D341Med (cell line): ENCODE results near the gene ERGIC3.

Source experiments
- DNase-seq: peaks from one replicate; pipeline ENCODE4 v3.0.0; 2012; ENCODE audit warnings: low spot score

The ERGIC3 gene

DNA sequence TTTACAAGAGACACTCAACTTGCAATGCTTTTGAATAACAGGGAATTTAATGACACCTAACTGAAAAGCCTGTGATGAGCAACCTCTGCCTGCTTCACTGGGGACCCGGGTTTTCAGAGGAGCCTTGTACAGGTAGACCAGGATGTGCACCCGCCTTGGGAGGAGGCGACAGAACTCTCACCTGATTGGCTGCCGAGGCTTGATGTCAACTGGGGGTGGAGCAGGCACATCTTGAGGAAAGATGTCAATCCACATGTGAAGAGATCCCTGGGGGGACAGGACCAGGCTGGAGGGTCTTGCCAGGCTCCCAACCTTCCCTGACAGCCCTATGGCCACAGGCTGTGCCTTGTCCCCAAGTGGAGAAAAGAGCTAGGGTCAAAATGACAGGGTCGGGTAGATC lies 19.8 kb downstream of the ERGIC3 start:
- DNase-seq: peak; percentile 30

DNA sequence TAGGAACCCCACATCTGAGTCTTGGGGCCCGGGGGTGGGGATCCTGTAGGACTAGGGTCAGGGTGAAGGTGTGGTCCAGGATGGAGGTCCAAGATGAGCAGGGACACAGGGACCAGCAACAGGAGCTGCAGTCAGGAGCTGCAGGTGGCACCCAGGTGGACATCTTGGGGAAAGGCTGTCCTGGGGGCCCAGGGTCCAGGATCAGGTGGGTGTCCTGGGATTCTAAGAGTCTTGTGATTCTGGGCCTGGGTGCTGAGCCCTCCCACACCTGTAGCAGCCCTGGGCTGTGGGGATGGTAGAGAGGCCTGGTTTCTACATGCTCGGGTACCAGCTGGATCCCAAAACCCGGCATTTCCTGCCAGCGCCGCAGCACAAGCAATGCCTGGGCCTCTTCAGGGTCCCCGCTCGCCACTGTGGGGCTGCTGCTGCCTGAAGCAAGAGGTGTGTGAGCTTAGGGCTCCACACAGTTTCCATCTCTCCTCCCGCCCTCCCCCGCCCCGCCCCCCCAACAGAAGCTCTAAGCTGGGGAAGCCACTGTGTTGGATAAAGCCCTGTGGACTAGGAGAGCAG lies 20.7 kb downstream of the ERGIC3 start:
- peak; percentile 20 for DNase-seq

DNA sequence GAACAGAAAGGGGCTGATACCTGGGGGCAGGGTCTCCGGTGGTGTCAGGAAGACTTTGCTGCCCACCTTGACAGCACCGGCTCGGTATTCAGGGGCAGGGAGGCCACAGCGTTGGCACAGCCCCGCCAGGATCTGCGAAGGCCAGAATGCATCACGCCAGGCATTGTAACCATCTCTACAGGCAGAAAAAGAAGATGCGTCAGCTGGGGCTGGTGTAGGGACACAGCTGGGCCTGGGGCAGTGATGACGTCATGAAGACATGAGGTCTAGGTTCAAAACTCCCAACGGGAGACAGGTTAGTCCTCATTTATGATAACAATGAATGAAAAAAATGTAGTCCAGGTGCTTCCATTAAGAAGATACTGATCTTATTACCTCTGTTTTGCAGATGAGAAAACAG lies 22.0 kb downstream of the ERGIC3 start:
- DNase-seq: peak; percentile 28

- peak; percentile 18 for DNase-seq
Observed at GRCh38 chr20:35564905-35565304, 23.0 kb downstream of the ERGIC3 start.

- DNase-seq: peak; percentile 55
Observed at GRCh38 chr20:35568645-35569044, 26.8 kb downstream of the ERGIC3 start.

DNA sequence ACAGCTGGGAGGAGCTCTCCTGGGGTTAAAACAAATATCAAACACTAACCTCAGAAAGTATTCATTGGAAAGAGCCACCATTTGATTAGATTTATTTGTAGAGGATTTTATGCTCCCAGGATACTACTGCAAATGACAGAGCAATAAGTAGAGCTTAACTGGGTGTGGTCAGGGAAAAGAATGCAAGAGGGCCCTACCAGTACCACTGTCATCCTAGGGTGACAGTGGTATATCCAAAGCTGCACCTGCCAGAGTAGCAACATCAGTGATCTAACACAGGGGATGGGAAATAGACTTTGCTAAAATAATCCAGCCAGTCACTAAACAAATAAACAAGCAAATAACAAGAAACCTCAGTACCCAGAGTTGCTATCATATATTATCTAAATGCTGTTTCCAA lies 29.7 kb downstream of the ERGIC3 start:
- DNase-seq: no peak

DNA sequence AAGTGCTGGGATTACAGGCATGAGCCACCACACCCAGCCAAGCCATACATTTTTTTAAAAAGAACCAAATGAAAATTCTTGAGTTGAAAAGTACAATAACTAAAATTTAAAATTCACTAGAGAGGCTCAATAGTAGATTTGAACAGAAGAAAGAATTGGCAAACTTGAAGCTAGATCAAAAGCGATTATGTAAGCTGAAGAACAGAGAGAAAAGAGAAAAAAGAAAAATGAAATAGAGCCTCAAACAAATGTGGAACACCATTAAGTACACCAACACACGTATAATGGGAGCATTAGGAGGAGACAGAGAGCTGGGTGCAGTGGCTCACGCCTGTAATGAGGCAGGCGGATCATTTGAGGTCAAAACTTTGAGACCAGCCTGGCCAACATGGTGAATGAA lies 31.0 kb downstream of the ERGIC3 start:
- no peak for DNase-seq

- DNase-seq: no peak
Observed at GRCh38 chr20:35575958-35576357, 34.1 kb downstream of the ERGIC3 start.

DNA sequence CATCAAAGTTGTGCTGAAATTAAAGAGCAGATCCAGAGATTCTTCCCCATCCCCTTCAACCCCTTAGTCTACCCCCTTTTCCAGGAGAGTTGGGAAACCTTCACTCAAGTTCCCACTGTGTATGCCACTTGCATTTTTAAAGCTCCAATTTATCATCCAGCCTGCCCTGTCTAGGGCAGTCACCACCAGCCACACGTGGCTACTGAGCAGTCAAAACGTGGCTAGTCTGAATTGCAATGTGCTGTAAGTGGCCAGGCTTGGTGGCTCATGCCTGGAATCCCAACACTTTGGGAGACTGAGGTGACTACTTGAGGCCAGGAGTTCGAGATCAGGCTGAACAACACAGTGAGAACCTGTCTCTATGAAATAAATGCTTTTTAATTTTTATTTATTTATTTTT lies 34.9 kb downstream of the ERGIC3 start:
- DNase-seq: no peak

GRCh38 chr20:35578469-35578868 lies 36.6 kb downstream of the ERGIC3 start:
- no peak for DNase-seq

- no peak for DNase-seq
Observed at GRCh38 chr20:35579196-35579595, 37.3 kb downstream of the ERGIC3 start.

GRCh38 chr20:35582131-35582530 lies 40.3 kb downstream of the ERGIC3 start:
- no peak for DNase-seq

DNA sequence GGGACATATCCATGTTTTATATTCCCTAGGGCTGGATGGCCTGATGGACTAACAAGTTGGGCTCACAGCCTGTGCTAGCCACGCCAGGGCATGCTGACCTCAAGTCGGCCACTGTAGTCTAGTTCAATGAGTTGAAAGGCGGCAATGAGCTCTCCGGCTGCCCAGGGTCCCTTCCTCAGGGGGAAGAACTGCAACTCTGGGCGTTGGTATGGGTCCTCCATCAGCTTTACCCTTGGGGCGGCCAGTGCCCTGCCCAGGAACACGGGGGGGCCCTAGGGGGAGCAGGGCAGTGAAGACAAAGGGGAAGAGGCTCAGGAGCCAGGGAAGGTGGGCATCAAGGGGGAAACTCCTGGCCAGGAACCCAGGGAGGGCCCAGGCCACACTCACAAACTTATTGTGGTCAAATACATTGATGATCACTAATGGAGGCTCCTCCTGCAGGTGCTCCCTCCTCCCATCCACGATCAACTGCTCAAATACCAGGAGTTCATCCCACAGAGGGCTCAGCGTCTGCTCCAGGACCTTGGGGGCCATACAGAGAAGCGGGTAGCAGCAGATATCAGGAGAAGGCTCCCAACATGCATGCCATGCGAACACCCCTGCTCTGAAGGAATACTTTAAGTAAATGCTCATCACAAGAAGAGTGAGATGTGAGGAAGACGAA lies 41.0 kb downstream of the ERGIC3 start:
- no peak for DNase-seq

- peak; percentile 29 for DNase-seq
Observed at GRCh38 chr20:35583636-35584560, 42.0 kb downstream of the ERGIC3 start.

GRCh38 chr20:35586751-35587425 lies 45.0 kb downstream of the ERGIC3 start:
- no peak for DNase-seq

DNA sequence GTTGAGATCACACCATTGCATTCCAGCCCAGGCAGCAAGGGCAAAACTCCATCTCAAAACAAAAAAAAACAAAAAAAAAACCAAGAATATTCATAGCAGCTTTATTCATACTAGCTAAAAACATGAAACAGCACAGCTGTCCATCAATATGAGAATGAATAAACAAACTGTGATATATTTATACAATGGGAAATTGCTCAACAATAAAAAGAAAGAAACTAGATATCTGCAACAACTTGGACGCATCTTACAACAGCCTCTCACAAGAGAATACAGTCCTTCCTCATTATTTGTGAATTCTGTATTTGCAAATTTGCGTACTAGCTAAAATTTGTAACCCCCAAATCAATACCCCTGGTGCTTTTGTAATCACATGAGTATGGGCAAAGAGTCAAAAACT lies 45.6 kb downstream of the ERGIC3 start:
- no peak for DNase-seq

DNA sequence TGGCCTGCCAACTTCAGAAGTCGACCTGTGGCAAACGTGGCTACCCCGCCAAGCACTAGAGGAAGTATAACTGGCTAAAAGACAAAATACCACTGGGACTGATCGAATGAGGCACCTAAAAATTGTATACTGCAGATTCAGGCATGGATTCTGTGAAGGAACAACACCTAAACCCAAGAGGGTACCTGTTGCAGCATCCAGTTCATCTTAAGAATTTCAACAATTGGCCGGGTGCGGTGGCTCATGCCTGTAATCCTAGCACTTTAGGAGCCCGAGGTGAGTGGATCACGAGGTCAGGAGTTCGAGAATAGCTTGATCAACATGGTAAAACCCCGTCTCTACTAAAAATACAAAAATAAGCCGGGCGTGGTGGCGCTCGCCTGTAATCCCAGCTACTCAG lies 46.5 kb downstream of the ERGIC3 start:
- no peak for DNase-seq

- DNase-seq: peak; percentile 32
Observed at GRCh38 chr20:35592339-35592974, 50.6 kb downstream of the ERGIC3 start.

DNA sequence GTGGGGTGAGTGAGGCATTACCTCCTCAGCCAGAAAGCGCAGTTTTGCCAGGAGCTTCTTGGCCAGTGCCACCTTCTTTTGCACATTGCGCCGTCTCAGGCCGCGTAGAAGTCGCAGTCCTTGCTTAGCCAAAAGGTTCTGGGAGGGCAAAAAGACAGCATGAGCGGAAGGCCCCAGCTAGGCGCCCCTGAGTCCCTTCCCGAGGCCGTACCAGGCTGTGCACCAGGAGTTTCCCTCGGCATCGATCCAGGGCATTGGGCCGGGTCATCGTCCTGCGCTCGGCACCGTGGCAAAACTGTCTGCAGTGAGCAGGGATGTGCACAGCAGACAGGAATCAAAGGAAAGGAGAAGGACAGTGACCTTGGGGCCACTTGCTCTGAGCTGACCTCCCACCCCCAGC lies 53.6 kb downstream of the ERGIC3 start:
- DNase-seq: peak; percentile 29

DNA sequence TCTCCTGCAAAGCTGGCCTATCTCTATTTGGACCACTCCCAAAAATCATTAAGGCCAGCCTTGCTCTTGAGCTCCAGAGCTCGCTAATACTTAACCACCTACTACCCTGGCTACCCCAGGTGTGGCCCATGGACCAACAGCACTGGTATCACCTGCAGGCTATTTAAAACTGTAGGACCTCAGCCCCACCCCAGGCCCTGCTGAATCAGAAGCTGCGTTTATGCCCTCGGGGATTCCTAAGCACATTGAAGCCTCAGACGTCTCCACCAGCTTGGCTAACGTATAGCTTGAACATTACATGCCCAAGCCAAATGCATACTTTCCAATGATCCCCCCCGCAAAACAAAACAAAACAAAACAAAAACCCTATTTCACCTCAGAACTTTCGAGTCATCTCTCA lies 54.0 kb downstream of the ERGIC3 start:
- DNase-seq: no peak

DNA sequence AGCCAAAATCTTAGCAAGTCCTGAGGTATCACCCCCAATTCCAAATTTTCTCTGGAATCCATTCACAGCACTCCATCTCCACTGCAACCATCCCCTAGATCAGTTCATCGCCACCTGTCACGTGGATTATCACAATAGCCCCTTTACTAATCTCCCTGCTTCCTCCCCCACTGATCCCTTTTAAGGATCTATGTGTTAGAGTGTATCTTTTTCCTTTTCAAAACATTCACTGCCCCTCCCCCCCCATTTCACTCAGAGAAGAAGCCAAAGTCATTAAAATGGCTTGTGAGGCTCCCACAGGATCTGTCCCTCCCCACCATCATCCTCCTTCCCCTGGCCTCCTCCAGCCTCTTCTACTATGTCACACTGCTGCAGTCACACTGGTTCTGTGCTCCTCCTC lies 55.3 kb downstream of the ERGIC3 start:
- peak; percentile 48 for DNase-seq

GRCh38 chr20:35598476-35598875 lies 56.6 kb downstream of the ERGIC3 start:
- peak; percentile 45 for DNase-seq
